Superior temporal gyrus (tissue), 1 donor: ENCODE data around the gene POTEC.
"Not testable (repeated sequence)": the region's sequence is repeated elsewhere in the genome, so short reads cannot be mapped to it uniquely, and the experiment has no call there.

Experiments
- DNase-seq: peaks from one replicate; pipeline ENCODE4 v3.0.0-alpha.2; 2016; ENCODE audit errors: extremely low spot score

POTEC gene

DNA sequence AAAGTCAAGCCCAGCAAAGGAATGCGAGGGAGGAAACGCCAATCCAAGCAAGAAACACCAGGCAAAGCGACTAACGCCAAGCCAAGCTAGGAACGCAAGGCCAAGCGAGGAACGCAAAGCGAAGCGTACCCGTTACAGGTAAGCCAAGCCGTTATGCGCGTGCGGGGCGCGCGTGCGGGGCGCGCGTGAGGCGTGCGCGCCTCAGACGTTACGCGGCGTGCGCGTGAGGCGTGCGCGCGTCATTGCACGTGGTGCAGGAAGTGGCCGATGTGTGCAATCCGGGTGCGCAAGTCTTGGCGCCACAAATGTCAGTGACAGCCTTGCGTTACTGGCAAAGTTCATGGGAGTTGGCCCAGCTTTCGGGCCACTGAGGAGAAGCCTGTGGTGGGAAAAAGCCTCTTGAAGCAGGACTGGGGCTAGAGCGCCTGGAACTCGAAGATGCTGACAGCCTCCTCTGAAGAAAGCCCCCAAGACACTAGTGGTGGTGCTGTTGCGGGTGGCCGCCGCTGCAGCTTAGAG is at the start of gene POTEC:
POTEC (minus strand) TSS at position 155 of the 519 bp plus-strand sequence. CDS start 454 bp downstream, outside the sequence.
- DNase-seq: not testable (repeated sequence)

DNA sequence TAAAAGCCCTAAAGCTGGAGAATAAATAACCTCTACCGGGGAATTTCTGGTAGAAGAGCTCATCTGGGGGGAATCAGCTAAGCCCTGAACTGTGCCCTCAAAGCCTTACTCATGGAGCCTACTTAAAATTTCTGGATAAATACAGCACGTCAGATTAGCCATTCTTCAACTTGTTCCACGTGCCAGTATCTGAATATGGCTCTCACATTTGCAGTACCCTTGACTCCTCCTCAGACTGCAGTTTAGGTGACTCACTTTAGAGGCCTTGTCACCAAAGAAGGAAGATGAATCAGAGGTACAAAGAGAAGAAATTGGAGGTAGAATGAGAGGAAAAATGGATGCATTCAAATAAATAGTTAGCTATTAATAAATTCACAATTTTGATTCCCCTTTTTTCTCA is 34.6 kb upstream of the POTEC start:
- no peak for DNase-seq

DNA sequence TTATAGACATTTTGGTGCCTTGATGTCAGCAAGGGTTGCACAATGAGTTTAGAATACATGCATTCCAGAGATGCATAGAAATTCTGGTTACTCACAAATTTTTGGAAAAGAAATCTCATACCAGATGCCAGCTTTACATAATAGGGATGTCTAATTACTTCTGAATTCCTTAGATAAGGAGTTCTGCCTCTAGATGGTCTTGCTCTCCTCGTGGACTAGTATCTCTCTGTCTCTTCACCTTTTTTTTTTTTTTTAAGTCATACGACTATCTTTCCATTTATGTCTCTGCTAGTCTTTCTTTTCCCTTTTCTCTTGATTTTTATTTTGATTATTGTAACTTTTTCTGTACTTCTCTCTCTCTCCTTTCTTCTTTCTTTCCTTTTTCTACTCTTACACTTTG is 16.1 kb upstream of the POTEC start:
- not testable (repeated sequence) for DNase-seq

DNA sequence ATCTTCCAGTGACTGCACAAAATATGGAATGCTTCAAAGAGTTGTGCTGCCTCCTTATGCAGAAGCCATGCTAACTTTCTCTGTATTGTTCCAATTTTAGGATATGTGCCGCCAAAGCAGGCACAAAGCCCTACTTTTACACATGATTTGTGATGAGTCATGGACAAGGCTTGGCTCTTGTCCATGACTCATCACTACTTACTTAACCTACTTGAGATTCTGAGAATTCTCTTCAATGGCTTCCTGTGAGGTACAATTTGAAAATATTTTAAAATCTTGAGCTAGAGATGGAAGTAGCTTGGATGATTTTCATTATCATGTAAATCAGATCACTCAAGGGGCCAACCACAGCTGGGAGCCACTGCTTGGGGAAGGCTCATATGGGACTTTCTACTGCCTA is 11.7 kb downstream of the POTEC start:
- DNase-seq: not testable (repeated sequence)

DNA sequence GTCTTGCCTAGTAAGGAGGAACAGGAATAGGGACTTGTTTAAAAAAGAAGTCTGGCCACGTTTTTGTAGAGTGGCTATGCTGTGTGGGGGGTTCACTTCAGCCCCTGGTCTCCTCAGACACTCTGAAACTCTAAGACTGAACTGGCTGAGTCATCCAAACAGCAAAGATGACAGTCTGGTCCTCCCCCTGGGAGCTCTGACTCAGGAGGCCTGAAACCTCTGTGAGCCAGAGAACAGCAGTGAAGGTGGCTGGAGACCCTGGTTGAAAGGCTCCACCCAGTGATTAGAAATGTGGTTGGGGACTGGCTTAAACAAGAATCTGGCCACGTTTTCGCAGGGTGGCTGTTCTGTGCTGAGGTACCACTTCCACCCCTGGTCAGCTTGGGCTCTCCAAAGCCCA is 32.7 kb downstream of the POTEC start:
- not testable (repeated sequence) for DNase-seq

DNA sequence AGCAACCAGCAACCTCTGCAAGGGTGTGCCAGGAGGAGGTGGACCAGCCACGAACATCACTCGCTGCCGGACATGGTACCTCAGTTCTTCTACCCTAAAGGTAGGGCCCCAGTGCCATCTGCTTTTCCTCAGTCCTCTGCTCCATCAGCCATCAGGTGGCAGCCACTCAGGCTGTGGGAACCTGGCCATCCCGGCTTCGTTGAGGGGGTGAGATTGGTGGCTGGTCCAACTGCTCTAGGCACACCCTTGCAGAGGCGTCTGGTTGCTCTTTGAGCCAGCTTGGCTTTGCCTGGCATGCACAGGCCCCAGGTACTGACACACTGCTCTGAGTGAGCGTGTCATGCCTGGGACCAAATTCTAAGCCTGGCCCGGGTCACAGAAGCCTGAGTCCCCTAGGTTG is 39.7 kb downstream of the POTEC start:
- not testable (repeated sequence) for DNase-seq

DNA sequence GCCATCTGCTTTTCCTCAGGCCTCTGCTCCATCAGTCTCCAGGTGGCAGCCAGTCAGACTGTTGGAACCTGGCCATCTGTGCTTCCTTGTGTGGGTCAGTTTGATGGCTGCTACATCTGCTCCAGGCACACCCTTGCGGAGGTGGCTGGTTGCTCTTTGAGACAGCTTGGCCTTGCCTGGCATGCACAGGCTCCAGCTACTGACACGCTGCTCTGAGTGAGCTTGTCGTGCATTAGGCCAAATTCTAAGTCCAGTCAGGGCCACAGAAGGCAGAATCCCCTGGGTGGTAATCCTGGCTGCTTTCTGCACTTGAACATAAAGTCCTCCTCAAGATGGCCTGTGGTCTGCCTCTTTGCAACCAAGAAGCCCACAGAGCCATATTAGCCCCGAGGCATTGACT is 41.5 kb downstream of the POTEC start:
- not testable (repeated sequence) for DNase-seq

DNA sequence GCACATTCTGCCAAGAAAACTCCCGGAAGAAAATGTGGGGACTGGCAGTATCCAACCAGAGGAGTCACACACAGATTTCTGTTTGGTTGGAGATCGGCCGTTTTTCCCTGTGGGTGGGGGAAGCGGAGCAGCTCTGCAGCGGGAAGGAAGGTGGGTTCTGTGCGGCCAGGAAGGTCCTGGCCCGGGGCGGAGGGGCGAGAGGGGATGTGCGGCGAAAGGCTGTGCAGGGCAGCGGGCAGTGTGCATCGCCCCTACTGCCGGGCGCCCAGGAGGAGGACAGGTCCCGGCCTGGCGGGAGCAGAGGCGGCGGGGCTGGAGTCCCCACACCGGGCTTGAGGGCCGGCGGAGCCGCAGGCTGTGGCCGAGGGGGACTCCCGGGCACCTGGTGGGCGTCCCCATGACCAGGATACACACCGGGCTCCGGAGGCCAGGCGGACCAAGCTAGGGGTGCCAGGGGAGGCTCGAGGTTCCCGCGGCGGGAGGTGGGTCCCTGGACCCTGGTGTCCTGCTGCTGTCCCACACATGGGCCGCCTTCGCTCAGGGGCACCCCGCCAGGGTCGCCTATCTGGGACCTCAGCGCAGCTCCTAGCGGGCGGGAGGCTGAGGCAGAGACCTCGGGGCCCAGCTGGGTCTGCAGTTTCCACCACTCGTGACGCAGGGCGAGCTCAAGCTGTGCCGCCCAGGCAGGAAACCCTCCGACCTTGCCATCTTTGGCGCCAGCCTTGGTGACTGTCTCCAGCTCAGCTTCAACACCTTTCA is 54.0 kb downstream of the POTEC start:
- not testable (repeated sequence) for DNase-seq

DNA sequence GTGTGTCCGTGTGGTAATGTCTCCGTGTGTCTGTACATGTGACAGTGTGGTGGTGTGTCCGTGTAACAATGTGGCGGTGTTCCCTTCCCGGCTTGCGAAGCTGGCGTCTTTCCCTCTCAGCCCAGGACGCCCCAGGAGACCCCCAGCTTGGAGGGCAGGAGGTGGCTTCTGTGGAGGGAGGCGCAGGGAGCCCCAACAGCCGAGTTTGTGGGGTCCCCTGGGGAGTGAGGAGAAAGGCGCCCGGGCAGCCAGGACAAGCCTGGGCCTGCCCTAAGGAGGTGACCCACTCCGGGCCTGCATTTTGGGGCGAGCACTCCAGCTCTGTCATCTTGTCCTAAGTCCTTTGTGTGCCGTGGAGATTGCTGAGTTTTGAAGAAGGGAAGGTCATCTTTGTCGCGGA is 54.6 kb downstream of the POTEC start:
- not testable (repeated sequence) for DNase-seq

DNA sequence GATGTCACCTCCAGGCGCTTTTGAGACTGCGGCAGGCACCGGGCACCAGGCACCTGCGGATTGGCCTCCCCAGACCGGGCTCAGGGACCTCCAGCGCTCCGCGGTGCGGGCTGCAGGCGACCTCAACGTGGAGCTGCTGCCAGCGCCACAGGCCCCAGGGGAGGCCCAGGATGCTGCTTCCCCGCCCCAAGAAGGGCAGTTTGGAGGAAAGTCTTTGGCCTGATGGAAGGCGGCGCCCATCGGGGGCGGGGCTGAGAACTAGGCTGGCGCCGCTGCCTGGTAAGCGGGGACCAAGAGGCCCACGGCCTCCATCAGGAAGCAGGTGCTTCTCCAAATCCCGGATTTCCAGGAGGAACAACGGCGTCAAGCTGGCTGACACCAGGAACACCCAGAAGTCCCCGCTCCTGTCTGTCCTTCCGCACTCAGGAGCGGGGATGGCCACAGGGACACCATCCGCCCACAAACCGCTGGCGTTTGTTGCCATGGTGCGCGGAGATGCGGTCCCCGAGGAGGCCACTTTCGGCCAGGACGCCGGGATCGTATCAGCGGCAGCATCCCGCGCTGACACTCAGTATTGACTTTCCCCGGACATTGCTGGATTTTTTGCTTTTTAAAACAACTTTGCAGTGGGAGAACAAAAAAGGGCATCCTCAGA is 56.3 kb downstream of the POTEC start:
- not testable (repeated sequence) for DNase-seq

DNA sequence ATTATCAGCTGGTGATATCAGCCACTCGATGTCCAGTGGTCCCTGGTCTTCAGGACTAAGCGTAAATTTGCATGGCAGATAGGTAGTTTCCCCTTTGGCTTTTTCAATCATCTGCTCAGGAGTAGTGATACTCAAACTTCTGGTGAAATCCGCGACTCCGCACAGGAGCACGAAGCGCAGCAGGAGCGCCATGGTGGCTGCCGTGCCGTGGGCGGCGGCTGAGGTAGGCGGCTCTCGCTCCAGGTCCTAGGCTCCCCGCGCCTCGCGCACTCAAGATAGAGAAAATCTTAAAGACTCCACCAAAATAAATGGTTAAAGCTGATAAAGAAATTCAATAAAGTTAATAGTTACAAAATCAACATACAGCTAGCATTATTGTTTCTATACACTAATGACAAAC is 64.3 kb downstream of the POTEC start:
- not testable (repeated sequence) for DNase-seq

DNA sequence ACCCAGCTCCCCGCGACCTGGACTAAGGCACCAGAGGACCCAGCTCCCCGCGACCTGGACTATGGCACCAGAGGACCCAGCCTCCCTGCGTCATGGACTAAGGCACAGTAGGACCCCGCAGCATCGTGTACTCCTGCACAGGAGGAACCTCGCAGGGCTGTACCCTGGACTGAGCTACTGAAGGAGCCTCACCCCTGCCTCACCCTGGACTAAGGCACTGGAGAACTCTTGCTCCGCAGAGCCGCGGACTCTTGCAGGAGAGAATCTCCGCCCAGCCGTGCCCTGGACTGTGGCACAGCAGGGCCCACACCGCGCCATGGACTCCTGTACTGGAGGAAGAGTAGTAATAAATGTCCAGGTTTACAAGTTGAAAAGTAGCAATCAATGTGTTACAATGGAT is 67.9 kb downstream of the POTEC start:
- not testable (repeated sequence) for DNase-seq

DNA sequence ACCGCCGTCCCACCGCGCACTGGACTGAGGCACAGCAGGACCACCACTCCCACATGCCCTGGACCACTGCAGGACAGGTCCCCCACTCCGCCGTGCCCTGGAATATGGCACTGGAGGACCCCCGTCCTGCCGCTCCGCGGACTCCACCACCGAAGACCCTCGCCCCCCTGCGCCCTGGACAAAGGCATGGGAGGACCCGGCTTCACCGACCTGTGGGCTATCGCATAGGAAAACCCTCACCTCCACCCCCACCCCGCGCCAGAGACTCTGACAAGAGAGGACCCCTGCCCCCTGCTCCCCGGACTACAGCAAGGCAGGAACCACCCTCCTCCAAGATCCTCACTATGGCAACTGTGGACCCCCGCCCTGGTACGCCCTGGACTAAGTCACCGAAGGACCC is 68.6 kb downstream of the POTEC start:
- DNase-seq: not testable (repeated sequence)

DNA sequence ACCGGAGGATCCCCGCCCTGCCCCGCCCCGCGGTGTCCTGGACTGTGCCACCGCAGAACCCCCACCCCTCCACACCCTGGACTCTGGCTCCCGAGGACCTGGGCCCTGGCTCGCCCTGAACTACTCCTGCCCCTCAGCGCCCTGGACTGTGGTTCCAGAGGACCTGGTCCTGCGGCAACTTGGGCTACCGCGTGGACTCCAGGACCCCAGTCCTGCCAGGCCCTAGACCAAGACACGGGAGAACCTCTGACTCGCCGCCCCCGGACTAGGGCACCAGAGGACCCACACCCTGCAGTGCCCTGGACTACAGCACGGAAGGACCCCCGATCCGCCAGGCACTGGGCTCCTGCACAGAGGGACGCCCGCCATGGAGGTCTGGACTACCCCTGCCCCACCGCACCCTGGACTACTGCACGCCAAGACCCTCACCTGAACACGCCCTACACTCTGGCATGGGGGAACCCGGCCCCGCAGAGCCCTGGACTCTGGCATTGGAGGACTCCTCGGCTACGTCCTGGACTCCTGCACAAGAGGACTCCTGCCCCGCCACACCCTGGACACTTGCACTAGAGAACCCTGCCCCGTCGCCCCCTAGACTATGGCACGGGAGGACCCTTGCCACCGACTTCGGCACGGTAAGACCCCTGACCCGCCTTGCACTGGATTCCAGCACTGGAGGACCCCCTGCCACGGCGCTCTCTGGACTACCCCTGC is 69.2 kb downstream of the POTEC start:
- DNase-seq: not testable (repeated sequence)

DNA sequence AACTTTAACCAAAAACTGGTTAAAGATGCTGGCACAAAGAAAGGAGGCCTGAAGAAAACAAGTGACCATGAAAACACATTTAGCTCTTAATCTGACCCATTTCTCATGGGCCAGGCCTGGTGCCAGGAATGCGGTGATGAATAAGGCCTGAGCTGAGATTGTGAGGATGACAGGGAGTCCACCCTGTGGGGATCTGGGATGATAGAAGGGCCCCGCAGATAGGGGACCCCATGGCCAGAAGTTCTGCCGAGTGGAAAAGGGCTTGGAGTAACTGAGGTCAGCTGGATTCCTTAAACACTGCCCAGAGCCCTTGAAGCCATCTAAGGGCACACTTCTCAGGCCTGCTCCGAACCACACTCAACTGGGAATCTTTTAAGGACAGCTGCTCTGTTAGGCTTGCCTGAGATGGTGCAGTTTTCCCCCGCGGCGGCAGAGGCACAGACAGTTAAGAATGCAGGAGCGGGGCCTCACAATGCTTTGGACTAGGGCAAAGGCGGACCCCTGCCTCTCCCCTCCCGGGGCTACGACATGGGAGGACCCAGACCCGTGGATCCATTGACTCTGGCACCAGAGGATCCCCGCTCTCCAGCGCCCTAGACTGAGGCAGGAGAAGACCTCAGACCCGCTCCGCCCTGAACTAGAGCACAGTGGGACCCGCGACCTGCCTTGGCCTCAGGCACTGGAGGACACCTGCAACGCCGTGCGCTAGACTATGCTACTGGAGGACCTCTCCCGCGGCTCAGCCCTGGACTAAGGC is 70.0 kb downstream of the POTEC start:
- DNase-seq: not testable (repeated sequence)

DNA sequence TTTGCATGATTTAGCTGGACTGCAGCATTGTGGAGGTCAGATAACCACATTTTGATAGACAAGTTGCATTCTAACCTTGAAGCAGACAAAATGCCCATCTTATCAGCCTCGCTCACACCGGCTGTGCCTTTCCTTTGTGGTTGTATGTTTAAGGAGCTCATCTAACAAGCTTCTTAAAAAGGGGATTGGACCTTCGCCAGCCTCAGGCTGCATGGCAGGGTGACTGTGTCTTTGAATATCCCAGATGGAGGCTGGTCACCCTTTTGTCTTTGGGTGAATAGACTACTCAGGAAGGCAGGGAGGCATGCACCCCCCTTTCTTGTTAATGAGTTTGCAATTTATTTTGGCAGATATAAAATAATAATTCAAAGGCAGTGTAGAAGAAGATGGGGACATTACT is 72.1 kb downstream of the POTEC start:
- not testable (repeated sequence) for DNase-seq

DNA sequence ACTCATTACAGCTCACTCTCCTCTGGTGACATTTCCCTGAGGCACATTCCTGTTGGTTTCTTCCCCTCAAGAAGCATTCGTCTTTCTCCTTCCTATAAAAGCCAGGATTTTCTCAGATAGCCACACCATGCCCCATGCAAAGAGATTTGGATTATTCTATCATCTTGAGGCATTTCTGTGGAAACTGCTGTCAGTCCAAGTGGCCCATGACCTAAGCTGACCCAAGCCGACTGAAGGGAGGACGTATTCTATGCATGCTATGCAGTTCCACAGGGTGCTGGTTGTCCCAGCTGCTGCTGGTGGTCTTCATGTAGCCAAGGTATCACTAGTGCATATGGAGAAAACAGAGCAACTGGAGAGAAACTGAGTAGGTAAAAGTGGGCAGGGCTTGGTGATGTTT is 73.0 kb downstream of the POTEC start:
- DNase-seq: not testable (repeated sequence)

DNA sequence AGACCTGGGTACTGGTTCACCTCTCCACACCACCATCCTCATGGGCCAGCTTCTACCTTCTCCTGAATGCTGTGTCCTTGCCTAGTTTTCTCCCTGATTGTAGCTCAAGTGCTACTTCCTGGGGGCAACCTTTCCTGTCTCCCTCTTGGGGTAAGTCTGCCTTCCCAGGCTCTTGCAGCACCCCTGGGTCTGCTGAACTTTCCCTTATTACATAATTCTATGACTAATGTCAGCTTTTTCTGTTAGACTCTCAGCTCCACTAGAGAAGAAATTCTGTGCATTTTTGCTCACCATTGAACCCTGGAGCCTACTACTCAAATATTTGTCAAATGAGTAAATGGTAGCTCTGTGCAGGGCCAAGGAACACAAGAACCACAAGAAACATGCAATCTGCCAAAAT is 73.4 kb downstream of the POTEC start:
- DNase-seq: not testable (repeated sequence)

DNA sequence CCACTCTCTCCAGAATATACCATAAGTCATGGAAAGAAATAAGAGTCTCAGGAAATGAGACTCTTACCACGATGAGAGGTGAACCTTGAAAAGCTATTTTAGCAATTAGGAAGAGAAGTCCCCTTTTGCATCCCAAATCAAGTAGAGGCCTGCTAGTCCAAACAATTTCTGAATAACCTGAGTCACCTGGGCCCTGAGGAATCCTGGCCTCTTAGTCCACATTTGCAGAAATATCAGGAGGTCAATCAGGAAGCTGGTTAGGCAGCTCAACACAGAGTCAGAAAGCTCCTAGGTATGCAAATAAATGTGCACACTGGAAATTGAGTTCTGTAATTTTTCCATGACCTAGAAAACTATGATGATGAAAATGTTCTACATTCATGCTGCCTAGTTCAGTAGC is 77.4 kb downstream of the POTEC start:
- not testable (repeated sequence) for DNase-seq
